Measurements from ENCODE around the gene IFNL1.

DNA sequence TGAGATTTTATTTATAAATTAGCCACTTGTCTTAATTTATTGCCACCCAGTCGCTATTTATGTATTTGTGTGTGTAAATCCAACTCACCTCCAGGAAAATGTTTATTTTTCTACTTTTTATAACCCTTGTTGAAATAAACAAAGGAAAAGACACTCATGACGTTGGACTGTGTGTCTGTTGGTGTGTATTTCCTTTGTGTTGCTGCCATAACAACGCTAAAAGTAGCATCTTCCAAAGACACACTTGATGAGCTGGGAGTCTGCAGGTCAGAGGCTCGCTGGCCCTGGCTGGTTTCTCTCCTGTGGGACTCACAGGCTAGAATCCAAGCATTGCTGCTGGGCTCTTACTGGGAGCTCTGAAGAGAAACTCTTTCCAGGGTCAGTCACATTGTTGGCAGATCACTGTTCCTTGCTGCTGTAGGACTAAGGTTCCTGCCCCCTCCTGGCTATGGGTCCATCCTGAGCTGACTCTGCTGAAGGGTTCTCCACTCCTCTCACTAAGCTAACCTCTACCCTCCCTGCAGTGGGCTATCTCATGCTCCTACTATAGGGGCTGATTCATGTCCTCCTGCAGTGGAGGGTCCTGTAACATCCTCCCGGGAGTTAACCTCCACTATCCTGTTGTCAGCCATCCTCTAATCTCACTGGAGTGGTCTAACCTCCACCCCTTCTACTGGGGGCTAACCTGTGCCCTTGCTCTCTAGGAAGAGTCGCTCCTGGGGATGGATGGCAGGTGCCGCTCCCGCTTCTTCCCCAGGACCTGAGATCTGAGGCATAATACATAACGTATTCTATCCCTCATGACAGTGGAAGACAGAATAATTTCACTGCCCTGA lies 26.0 kb upstream of the IFNL1 start:
- TF ChIP-seq, protein P1, sequence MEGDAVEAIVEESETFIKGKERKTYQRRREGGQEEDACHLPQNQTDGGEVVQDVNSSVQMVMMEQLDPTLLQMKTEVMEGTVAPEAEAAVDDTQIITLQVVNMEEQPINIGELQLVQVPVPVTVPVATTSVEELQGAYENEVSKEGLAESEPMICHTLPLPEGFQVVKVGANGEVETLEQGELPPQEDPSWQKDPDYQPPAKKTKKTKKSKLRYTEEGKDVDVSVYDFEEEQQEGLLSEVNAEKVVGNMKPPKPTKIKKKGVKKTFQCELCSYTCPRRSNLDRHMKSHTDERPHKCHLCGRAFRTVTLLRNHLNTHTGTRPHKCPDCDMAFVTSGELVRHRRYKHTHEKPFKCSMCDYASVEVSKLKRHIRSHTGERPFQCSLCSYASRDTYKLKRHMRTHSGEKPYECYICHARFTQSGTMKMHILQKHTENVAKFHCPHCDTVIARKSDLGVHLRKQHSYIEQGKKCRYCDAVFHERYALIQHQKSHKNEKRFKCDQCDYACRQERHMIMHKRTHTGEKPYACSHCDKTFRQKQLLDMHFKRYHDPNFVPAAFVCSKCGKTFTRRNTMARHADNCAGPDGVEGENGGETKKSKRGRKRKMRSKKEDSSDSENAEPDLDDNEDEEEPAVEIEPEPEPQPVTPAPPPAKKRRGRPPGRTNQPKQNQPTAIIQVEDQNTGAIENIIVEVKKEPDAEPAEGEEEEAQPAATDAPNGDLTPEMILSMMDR (IDR thresholded peaks at IDR 0.05): no peak
- no peak for TF ChIP-seq POLR2A (IDR thresholded peaks at IDR 0.05)

Data from right lobe of liver (tissue), 4 donors.